Fibroblast of the conjunctiva (primary cell): ENCODE measurements around the gene SLITRK5.

Source experiments
- DNase-seq: peaks from one replicate; pipeline ENCODE4 v3.0.0-alpha.2; 2010; ENCODE audit warnings: low read depth

Gene SLITRK5, protein sequence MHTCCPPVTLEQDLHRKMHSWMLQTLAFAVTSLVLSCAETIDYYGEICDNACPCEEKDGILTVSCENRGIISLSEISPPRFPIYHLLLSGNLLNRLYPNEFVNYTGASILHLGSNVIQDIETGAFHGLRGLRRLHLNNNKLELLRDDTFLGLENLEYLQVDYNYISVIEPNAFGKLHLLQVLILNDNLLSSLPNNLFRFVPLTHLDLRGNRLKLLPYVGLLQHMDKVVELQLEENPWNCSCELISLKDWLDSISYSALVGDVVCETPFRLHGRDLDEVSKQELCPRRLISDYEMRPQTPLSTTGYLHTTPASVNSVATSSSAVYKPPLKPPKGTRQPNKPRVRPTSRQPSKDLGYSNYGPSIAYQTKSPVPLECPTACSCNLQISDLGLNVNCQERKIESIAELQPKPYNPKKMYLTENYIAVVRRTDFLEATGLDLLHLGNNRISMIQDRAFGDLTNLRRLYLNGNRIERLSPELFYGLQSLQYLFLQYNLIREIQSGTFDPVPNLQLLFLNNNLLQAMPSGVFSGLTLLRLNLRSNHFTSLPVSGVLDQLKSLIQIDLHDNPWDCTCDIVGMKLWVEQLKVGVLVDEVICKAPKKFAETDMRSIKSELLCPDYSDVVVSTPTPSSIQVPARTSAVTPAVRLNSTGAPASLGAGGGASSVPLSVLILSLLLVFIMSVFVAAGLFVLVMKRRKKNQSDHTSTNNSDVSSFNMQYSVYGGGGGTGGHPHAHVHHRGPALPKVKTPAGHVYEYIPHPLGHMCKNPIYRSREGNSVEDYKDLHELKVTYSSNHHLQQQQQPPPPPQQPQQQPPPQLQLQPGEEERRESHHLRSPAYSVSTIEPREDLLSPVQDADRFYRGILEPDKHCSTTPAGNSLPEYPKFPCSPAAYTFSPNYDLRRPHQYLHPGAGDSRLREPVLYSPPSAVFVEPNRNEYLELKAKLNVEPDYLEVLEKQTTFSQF

DNA sequence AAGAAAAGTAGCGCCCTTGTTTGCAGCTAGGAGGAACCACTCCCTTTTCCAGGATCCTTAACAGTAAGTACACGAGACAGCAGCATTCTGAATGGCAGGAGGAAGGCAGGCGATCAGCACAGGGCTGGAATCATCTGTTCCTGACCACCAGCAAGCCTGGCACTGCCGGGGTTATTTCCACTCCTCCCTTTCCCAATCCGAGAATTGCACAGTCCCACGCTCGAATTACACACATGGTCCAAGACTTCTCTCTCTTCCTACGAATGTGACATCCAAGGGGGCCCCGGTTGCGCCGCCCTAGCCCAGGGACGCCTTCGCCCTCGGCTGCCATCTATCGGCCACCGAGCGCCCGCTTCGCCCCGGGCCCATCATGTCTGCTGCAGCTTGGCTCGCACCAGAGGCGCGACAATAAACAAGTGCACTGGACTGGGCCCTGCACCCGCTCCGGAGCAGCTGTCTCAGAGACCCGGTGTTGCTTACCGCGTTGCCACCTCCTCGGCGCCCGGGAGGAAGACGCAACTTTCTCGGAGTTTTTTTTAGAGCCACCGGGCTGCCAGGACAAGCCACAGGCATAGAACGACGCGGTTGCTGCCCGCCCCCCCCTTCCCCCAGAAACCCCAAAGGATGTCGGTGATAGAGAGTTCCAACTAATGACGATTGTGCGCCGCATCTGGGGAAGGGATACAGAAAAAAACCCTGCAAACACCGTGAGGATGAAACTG, at the start of gene SLITRK5:
Gene SLITRK5, plus strand, starts transcription at position 341 of the 722 bp plus-strand sequence. CDS start 4,018 bp downstream, outside the sequence.
- DNase-seq, result no peak

DNA sequence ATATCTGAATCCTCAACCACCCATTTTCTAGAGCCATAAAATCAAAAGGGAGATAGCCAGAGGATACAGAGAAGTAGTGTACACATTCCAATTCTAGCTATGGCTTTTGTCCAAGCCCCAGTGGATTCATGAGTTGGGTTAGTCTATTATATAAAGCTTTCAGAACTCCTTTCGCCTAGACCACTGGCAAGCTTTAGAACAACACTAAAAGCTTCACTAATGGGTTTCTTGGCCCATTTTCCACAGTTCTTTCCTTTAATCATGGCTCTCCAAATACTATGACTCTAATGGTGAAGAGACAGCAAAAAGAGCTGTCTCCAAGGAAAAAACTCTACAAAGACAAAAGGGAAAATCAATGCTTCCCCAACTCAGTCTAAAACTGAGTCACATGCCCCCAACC, 48.2 kb upstream of the SLITRK5 start:
- DNase-seq, result no peak

DNA sequence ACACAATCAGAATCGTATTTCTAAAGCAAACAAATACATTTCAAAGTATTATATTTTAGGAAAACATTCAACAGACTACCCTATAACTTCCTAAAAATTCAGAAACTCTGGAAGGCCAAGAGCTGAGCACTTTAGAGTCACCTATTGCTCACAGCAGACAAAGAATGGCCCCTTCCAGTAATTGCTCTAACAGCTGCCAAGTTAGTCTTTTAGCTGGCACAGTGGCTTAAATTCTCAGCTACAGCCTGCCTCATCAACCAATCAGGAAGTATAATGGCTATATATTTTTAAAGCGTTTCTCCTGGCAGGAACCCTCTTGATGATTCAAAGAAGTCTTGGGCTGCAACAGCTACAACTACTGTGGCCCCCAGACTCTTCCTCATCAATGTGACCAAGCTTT, 14.9 kb upstream of the SLITRK5 start:
- DNase-seq, result no peak

DNA sequence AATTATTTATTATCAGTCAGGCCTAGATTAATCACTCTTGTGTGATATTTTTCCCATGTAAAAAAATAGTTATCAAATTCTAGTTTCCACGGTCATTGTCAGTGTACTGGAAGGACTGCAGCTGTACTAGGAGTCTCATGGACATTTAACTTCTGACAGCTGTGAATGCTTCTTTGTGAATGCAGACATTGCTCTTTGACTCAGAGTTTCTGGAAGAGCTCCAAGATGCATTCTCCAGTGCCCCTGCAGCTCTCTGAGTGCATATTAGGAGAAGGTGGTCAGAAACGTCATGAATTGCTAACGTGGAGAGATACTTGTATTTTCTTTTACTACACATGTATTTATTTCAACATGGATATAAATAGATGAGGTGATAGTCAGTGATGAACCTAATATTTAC, 9.7 kb upstream of the SLITRK5 start:
- no peak for DNase-seq

DNA sequence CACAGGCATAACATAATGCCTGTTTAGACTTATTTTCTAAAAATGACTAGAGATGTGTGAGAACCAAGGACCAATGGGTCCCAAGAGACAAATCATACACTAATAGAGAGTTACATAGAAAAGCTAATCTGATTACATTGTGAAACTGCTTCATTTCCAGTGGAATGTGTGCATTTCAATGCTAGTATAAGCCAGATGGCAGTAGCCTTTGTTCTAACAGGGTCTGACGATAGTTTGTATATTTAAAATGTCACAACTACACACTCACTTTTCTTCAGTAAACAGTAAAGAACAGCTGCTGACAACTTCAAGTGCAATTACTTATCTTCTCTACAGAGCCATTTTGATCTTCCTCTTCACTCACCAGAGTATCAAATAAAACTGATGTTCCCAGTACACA, 4.3 kb upstream of the SLITRK5 start:
- DNase-seq, result no peak

DNA sequence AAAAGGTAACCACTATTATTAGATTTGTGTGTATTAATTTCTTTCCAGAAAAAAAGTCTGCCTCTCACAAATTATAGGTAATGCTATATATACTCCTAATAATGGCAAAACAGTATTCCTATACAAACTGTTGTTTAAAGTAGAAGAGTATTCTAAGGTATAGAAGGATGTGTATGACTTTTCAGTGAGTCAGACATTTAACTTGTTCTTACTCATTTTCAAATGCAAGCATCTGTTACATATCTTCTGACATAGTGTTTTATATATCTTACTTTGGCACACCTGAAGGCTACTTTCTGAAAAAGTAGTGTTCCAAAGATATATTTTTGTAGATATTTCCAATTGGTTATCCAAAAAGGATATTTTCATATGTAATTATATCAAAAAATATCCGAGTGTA, 3.5 kb upstream of the SLITRK5 start:
- no peak for DNase-seq

DNA sequence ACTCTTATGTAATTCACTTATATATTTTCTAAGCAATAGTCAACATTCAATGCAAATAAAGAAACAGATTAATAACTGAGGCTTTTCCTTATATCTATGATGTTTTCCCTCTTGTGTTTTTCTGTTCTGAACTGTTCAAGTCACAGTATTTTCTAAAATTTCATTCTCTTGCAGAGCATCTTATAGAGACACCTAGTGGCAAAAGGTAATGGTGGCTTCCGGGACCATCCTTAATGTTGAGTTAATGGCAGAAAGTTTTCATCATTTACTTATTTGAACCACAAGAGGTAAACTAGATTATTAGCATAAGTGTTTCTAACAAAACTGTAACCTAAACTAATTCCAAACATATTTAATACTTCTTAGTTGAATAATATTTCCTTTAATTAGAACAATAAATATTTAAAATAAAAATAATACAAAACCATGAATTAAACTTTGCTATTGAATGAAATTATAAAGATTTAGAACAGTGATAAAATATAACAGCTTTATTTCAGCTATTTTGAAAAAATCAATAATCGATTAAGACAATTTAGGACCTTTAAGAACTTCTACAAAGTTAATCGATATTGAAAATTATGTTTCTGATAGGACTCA, 1.7 kb upstream of the SLITRK5 start:
- no peak for DNase-seq

DNA sequence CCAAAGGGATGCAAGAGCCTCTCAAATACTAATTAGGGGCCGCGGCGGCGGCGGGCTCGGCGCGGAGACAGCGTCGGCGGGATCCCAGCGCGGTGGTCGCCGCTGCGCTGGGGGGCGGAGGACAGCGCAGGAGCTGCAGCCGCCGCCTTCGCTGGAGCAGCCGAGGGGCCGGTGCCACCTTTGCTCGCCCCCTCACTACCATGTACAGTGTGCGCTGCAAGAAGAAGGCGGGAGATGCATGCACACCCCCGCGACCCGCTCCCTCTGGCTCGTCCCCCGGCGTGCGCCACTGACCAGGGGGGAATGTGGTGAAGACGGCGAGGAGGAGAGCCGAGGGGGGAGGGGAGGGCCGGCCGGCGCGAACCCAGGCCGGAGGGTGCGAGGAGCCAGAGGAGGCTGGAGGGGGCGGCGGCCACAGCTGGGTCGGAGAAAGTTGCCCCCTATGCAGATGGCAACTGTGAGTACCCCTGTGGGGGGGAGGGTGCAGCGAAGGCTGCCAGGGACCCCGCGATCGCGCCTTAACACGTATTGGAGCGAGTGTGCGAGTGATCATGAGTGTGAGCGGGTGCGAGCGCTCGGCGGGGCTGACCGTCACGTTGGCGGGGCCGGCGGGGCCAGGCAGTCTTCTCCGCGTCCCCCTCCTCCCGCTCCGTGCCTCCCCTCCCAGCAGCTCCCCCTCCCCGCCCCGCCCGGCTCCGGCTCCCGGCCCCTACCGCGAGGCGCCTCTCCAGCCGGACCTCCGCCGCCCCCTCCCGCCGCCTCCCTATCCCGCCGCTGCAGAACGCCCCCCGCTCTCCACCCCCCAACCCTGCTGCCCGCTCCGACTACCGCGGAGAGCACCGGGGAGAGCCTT, 808 bp downstream of the SLITRK5 start:
- no peak for DNase-seq

DNA sequence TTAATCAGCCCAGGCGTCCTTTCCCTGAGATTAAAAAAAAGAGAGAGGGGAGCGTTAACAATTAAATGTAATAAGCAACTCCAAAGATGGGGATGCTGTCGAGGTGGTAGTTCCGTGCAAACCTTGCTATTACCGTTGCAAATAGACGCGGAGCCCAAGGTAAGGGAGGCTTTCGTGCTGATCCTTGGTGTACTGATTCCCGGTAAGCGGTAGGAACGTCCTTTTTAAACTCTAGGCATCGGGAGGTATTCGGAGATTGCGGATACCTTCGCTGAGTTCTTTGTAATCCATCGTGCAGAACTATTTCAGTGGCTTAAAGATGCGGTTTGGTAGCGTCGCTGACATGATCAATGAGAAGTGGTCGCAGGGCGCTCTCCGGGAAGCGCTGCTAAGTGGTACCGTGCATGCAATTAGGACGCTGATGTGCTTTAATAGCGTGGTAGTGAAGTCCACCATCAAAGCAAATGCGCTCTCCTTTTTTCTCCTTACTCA, 3.1 kb downstream of the SLITRK5 start:
- no peak for DNase-seq

DNA sequence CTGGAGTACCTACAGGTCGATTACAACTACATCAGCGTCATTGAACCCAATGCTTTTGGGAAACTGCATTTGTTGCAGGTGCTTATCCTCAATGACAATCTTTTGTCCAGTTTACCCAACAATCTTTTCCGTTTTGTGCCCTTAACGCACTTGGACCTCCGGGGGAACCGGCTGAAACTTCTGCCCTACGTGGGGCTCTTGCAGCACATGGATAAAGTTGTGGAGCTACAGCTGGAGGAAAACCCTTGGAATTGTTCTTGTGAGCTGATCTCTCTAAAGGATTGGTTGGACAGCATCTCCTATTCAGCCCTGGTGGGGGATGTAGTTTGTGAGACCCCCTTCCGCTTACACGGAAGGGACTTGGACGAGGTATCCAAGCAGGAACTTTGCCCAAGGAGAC, 4.7 kb downstream of the SLITRK5 start:
- DNase-seq, result no peak

DNA sequence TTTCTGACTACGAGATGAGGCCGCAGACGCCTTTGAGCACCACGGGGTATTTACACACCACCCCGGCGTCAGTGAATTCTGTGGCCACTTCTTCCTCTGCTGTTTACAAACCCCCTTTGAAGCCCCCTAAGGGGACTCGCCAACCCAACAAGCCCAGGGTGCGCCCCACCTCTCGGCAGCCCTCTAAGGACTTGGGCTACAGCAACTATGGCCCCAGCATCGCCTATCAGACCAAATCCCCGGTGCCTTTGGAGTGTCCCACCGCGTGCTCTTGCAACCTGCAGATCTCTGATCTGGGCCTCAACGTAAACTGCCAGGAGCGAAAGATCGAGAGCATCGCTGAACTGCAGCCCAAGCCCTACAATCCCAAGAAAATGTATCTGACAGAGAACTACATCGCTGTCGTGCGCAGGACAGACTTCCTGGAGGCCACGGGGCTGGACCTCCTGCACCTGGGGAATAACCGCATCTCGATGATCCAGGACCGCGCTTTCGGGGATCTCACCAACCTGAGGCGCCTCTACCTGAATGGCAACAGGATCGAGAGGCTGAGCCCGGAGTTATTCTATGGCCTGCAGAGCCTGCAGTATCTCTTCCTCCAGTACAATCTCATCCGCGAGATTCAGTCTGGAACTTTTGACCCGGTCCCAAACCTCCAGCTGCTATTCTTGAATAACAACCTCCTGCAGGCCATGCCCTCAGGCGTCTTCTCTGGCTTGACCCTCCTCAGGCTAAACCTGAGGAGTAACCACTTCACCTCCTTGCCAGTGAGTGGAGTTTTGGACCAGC, 5.3 kb downstream of the SLITRK5 start:
- DNase-seq, result no peak

DNA sequence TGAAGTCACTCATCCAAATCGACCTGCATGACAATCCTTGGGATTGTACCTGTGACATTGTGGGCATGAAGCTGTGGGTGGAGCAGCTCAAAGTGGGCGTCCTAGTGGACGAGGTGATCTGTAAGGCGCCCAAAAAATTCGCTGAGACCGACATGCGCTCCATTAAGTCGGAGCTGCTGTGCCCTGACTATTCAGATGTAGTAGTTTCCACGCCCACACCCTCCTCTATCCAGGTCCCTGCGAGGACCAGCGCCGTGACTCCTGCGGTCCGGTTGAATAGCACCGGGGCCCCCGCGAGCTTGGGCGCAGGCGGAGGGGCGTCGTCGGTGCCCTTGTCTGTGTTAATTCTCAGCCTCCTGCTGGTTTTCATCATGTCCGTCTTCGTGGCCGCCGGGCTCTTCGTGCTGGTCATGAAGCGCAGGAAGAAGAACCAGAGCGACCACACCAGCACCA, 5.9 kb downstream of the SLITRK5 start:
- DNase-seq, result no peak

DNA sequence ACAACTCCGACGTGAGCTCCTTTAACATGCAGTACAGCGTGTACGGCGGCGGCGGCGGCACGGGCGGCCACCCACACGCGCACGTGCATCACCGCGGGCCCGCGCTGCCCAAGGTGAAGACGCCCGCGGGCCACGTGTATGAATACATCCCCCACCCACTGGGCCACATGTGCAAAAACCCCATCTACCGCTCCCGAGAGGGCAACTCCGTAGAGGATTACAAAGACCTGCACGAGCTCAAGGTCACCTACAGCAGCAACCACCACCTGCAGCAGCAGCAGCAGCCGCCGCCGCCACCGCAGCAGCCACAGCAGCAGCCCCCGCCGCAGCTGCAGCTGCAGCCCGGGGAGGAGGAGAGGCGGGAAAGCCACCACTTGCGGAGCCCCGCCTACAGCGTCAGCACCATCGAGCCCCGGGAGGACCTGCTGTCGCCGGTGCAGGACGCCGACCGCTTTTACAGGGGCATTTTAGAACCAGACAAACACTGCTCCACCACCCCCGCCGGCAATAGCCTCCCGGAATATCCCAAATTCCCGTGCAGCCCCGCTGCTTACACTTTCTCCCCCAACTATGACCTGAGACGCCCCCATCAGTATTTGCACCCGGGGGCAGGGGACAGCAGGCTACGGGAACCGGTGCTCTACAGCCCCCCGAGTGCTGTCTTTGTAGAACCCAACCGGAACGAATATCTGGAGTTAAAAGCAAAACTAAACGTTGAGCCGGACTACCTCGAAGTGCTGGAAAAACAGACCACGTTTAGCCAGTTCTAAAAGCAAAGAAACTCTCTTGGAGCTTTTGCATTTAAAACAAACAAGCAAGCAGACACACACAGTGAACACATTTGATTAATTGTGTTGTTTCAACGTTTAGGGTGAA, 6.6 kb downstream of the SLITRK5 start:
- DNase-seq, result no peak

DNA sequence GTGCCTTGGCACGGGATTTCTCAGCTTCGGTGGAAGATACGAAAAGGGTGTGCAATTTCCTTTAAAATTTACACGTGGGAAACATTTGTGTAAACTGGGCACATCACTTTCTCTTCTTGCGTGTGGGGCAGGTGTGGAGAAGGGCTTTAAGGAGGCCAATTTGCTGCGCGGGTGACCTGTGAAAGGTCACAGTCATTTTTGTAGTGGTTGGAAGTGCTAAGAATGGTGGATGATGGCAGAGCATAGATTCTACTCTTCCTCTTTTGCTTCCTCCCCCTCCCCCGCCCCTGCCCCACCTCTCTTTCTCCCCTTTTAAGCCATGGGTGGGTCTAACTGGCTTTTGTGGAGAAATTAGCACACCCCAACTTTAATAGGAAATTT, 7.2 kb downstream of the SLITRK5 start:
- no peak for DNase-seq

DNA sequence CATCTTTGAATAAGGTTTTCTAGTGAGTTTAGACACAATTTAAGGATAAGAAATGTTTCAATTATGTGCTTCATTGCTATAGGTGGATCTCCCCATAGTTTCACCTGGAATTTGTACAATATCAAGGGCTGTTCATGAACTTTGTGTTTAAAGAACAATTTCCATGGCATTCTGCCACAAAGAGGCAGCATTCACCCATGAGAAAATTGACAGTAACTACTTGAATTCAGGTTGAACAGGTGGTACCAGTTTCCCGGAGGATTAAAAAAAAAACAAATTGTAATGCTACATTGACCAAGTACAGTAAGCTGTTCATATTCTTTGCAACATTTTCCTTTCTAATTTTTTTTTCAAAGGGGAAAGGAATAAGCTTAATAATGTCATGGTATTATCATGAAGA, 9.1 kb downstream of the SLITRK5 start:
- no peak for DNase-seq

DNA sequence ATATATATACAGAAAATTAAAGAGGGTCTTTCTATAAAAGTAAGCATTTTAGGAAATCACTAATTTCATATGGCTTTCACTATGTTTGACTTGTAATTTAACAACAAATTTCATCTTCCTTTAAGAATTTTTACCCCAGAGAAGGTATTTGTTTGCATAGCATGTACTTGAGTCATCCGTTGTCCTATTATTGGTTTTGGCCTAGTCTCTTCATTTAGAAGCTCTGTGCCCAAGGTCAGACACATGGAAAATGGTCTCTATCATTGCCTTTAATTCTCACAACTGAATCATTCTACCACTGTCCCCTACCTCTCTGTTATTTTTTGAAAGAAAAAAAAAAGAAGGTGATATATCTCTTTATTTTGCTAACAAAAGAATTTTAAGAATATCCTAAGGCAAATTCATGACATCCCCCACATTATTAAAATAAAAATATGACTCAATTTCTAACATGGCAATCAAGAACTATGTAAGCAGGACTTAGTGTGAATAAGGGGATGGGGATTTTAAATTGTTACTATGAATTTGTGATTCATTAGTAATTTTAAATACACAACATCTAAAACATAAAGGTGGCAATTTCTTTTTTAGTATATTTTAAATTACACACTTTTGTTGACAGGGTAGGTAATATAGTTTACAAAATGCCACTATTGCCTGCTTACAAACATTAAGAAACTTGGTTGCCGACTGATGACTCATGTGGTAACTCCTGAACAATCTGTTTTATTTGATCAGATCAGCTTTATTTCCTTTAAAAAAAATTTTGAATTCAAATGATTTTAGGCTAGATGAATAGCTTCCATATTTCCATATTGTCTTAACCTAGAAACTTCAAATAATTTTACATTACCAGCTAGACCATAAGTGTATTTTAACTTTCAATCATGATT, 13.9 kb downstream of the SLITRK5 start:
- no peak for DNase-seq

DNA sequence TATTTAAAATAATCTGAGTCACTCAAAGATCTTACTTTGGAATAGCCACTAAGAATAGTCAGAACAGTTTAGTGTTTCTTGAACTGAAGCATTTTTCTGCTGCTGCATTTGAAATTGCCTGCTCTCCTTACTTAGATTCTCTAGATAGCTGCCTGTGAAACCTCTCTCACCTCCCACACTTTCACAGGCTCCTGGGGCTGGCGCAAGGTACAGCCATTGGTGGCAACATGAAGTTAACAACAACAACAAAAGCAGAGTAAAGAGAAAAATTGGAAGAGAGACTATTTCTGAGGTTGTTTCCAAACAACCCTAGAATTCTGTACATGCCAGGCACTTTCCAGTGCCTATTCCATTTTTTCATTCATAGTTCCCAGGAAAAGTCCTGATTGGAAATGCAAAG, 25.3 kb downstream of the SLITRK5 start:
- DNase-seq, result no peak

DNA sequence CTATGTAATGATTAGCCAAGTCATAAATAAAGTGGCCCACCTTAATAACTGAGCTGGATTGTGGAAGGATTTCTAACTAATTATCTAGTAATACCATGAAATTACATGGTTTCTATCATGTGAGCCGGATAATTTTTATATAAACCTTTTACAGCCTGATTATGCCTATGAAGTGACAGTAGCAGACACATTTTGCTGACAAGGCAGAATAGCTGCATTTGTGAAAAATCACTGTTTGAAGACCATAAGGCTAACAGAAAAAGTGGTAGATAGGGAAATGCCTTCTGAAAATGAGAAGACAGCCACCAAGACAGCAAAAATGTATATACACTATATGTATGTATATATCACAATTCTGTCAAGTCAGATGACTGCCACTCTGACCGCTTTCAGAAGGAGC, 27.1 kb downstream of the SLITRK5 start:
- DNase-seq, result no peak
